ENCODE results near the gene NPHP4.

Gene NPHP4

DNA sequence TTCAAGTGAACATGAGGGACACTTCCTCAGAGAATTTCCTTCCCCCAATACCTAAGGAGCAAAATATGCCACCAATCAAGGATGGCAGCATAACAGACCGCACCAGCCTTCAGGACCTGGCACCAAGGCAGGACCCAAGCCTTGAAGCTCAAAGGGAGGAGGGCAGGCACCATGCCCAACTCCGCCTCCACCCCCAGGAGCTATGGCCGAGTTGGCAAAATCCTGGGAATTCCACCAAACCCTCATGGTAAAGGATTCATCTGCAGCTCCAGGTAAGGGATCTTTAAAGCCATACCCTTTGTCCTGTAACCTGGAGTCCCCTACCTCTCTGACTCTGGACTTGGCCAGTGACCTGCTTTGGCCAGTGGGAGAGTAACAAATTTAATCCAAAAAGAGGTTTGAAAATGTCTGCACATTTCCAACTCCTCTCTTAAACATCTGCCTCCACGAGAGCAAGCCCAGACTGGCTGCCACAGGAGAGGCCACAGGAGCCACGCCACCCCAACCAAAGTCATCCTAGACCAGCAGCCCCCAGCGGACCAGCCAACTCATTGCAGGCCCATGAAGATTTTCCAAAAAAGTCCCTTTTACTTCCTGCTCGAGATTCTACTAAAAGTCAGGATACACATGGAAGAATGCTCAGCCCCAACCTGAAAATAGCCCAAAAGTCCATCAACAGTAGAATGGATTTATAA, 41.9 kb downstream of the NPHP4 start:
- DNase-seq (ENCODE audit: low read depth in 3 of 3), result no peak

DNA sequence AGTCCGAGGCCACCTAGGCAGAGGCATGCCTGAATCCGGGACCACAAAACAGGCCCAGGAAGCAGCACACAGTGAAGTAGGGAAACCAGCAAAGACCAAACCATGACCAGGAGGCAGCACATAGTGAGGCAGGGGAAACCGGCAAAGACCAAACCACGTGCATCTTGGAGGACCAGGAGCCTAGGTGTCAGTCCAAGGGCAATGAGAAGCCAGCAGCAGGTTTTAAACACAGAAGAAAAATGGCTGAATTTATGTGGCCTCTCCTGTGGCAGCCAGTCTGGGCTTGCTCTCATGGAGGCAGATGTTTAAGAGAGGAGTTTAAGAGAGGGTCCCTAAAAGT, 42.5 kb downstream of the NPHP4 start:
- no peak for DNase-seq (ENCODE audit: low read depth in 3 of 3)

DNA sequence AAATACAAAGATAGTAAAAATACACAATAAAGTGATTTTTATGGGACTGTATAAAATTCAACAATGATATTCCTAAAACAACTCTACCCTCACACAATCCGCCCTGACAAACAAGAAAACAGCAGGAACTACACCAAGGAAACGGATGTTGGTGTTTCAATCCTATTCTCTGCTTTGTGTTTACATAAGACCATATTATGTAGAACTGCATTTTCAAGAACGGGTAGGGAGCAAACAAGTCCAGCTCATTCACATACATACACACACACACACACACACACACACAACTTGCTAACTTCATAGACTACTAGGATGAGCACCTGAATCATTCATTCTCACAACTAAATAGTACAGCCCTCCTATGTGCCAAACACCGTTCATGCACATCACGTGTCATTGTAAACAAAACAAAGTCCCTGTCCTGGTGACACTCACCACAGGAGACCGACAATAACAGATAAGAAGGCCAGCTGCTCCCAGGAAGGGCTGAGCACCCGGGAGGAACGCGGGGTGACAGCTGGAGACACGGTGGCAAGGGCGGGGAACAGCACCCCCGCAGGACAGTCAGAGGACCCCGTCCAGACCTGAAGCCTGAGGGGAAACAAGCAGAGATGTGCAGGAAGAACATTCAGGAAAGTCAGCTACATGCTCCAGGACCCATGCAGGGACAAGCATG, 43.0 kb downstream of the NPHP4 start:
- no peak for DNase-seq (ENCODE audit: low read depth in 3 of 3)

DNA sequence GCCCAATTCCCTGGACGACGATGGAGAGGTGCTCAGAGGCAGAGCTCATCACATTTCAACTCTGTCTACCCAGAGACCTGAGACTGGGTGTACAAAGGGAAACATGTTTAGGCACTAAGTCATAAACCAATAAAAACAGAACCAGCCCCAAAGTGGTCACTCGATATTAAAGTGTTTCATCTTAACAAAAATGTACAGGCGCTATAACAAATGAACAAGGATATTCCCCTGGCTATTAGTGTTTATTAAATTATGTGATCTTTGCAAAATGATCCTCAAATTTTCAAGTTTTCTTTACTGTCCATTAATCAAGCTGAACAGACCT, 43.6 kb downstream of the NPHP4 start:
- DNase-seq (ENCODE audit: low read depth in 3 of 3), result no peak

DNA sequence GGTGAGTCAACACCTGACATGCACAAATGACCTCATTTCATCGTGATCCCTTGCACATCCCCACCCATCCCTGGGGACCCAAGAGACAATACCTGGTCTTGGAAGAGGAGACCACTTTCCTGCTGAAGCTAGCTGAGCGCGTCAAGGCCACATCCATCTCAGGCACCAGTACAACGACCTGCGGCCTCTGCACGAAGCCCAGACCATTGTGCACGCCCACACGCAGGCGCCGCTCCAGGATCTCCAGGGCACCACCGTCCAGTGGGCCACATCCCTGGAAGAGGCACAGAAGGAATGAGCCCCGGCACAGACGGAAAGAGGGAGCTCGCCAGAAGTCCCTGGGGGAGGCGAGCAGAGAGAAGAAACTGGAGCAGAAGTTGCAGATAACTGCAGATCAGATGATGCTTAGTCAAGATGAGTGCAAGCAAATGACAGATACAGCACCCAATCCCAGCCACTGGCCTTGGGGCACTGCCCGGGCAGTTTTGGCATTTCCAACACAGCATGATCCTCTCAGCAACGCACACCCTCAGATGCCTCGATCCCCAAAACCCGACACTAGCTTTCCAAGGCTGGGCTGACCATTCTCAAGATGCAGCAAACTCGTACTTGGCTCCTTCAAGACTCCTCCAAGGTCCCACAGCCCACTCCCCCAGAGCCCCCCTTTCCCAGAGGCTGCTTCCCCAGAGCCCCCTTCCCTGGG, 44.1 kb downstream of the NPHP4 start:
- DNase-seq (ENCODE audit: low read depth in 3 of 3), result no peak

DNA sequence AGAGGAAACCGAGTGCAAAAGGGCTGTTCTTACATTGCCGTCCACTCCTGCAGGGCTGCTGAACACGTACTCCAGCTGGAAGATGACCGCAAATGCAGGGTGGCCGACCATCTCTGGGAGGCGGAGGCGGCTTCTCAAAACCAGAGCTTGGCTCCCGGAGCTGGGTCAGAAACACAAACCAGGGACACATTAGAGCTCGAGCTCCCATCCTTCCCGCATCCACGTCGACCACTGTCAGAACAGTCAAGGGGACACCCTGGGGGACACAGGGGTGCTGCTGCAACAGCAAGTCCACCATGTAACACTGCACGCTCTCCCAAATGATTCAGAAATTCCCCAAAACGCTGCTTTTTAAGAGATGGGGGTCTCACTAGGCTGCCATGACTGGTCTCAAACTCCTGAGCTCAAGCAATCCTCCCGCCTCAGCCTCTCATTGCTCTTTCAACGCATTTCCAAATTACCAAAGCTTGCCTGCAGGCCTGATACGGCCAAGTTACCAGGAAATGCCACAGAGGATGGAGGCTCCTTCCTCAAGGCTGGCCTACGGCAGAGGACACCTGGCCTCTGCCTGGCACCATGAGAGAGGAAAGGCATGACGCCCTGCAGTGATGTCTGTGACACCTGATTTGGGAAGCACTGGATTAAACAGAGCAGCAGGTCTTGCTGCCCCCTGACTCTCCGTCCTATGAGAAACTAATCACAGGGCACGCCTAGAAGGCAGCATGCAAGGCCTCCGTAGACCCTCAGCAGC, 45.0 kb downstream of the NPHP4 start:
- no peak for DNase-seq (ENCODE audit: low read depth in 3 of 3)

DNA sequence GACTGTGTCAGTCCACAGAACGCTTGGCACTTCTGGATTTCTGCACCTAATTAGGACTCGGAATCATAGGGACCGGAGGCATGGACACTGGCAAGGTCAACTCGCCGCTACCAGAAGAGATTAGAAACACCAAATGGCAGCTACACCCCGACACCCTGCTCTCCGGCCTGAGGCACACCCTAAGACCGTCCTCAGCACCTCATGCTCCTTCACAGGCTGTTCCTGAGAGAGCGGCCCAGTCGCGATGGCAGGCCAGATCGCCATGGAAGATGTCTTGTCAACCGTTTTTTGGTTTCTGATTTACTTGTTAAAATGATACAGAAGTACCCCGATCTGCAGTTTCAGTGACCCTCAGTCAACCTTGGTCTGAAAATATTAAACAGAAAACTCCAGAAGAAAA, 46.8 kb downstream of the NPHP4 start:
- no peak for DNase-seq (ENCODE audit: low read depth in 3 of 3)

DNA sequence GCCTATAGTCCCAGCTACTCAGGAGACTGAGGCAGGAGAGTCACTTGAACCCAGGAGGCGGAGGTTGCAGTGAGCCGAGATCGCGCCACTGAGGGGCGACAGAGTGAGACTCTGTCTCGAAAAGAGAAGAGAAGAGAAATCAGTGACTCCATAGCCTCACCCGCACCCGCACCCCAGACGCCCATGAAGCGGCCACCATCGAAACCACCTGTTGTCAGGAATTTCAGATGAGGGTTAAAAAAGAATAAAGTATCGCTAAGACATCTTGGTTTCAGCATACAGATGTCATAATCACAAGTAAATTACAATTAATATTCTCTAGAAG, 47.4 kb downstream of the NPHP4 start:
- no peak for DNase-seq (ENCODE audit: low read depth in 3 of 3)

DNA sequence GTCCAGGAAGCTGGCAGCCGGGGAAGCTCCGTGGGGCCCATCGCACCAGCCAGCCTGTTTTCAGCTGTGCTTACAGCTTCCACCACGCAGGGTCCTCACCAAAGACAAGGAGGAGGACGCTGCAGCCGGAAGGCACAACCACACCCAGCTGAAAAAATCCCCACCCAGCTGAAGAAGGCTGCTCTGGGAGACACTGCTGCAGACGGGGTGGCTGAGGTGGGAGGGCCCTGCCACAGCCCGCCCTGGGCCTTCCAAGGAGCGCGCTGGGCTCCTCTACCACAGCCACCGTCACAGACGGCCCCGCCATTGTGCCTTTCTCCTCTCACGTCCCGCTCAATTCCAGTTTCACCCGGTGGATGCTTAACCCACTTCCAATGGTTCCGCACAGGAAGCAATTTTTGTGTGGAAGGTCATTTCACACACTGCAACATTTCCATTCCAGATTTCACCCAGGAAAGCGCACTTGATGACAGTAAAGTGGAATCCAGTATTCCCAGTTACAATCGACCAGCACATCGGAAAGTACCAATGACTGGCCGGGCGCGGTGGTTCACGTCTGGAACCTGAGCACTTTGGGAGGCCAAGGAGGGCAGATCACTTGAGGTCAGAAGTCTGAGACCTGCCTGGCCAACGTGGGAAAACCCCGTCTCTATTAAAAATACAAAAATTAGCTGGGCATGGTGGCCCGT, 47.9 kb downstream of the NPHP4 start:
- no peak for DNase-seq (ENCODE audit: low read depth in 3 of 3)

DNA sequence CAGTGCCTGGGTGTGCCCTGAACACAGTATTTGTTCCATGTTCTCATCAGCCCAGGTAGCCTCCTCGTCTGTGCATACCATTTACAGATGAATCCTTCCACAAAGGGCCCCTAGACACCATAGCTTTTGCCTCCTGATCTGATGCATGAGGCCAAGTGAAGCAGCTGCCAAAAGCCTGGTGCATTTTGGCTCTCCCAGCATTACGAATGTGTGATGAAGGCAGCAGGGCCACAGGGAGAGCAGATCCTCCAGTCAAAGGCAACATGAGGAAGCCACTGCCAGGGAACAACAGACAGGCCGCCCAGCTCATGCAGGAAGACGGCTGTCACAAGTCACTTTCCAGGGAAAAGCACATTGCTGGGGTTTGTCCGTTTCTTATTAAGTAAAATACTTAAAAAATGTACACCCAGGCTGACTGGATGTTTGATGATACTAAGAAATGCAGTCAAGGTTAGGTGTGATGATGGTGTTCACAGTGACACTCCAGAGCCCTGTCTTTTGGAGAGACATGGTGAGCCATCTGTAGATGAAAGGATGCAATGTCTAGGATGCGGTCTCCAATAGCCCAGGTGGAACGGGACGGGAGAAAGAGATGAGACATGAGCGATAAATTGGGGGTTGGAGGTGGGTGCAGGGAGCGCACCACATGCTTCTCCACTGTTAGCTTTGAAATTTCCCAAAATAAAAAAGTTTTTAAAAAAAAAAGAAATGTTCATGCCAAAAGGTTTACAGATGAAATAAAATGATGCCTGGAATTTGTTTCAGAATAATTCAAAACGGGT, 48.7 kb downstream of the NPHP4 start:
- no peak for DNase-seq (ENCODE audit: low read depth in 3 of 3)

DNA sequence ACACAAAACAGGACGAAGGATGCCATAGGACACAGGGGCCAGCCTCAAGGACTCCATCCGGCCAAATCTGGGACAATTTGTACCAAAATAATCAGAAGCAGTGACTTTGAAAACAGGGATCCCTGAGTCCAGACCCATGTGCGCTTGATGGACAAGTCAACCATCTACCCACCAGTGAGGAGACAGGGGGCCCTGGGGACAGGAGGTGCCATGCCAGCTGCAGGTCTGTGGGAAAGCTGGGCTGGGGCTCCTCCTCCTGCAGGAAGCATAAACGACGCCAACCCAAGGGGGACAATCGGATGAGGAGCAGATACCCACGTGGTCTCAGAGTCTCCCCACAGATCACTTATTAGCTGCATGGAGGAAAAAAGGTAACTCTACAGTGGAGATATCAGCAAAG, 50.6 kb downstream of the NPHP4 start:
- DNase-seq (ENCODE audit: low read depth in 3 of 3), result no peak

DNA sequence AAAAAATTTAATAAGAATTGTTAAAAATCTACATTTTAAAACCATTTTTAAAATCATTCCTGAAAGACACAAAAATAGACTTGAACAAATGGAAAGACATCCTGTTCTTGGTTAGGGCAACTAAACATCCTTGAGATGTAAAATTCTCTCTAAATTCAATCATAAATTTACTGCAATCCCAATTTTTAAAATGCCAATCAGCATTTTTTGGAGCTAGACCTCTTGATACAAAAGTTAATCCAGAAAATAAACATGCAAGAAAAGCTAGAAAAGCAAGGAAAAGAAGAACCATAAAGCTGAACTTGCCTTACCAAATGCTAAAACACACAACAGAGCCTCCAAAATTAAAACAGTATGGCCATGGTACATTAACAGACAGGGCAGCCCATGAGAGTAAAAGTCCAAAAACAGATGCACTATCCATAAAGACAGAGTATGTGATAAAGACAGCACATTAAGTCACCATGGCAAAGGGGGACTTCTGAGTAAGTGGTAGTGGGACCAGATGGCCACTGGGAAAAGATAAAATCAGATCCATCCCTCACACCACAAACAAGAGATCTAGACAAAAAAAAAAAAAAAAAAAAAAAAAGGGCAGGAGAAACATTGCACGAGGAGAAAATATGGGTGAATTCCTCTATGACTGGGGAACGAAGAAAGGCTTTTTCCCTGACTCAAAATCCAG, 51.4 kb downstream of the NPHP4 start:
- DNase-seq (ENCODE audit: low read depth in 3 of 3), result no peak

DNA sequence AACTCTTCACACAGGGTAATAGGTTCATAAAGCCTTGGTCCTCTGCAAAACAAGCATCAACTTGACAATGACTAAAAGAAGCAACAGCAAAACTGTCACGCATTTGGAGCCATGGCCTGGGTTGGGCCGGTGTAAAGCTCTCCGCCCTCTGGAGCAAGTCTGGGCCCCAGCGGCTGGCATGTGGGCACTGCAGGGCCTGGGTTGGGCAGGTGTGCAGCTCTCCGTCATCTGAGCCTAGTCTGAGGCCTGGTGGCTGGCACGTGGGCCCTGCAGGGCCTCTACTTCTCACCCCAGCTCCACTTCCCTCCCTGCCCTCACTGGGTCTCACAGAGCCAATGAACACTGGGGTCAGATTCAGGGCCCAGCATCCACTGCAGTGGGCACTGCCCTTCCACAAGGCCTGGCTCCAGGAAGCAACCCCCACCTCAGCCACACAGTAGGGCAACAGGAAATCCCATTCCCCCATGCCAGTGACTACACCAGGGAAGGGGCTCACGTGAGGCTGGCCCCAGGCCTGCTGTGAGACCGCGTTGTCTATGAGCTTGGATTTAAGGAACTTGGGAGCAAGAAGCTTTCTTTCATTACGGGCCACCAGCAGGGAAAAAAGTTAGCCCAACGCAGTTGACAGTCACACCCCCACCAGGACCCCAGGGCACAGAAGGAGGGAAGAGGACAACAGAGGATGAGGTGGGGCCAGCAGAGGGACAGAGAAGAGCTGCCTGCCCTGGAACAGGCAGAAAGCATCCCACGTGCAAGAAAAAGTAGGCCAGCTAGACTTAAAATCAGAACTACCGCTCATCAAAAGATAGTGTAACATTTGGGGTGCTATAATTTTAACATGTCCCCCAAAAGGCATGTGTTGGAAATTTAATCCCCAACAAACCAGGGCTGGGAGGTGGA, 52.7 kb downstream of the NPHP4 start:
- no peak for DNase-seq (ENCODE audit: low read depth in 3 of 3)

DNA sequence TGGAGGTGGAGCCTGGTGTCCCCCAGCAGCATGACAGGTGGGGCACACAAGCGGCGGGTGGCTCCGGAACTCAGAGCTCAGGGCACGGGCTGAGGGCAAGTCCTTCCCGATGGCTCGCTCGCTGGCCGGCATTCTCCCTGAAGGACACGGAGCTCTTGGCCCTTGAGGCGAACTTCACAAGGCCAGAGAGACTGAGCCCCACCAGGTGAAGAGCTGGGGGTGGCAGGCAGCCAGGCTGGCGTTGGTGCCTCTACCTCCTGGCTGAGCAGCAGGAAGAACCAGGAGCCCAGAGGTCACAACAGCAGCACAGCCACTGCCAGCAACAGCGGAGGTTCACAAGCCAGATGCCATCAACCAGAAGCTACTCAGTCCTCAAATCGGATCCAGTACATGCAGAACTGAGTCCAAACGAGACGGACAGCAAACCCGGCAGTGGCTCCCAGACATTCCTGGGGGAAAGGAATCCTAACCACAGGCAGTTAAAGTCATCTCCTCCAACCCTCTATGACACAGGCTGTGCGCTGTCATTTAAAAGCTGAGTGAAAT, 54.1 kb downstream of the NPHP4 start:
- DNase-seq (ENCODE audit: low read depth in 3 of 3), result no peak

DNA sequence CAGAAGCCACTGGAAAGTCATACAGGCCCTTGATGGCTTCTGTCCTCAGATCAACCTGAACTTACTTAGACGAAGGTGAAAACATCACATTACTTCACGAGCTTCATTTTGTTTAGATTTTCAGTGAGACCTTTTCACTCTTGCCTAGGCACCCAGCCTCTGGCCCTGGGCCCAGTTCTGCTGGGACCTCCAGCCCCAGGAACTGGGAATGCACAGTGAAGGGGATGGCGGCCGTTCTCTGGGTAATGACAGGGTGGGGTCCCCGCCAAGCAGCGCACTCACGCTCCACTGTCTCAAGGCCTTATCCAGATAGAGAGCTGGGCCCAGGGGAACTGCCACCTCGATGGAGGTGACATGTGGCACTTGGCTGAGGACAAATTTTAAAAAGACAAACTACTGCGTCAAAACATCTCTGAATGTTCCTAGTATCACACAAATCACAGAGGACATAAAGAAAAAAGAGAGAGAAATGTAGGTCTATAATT, 54.8 kb downstream of the NPHP4 start:
- no peak for DNase-seq (ENCODE audit: low read depth in 3 of 3)

DNA sequence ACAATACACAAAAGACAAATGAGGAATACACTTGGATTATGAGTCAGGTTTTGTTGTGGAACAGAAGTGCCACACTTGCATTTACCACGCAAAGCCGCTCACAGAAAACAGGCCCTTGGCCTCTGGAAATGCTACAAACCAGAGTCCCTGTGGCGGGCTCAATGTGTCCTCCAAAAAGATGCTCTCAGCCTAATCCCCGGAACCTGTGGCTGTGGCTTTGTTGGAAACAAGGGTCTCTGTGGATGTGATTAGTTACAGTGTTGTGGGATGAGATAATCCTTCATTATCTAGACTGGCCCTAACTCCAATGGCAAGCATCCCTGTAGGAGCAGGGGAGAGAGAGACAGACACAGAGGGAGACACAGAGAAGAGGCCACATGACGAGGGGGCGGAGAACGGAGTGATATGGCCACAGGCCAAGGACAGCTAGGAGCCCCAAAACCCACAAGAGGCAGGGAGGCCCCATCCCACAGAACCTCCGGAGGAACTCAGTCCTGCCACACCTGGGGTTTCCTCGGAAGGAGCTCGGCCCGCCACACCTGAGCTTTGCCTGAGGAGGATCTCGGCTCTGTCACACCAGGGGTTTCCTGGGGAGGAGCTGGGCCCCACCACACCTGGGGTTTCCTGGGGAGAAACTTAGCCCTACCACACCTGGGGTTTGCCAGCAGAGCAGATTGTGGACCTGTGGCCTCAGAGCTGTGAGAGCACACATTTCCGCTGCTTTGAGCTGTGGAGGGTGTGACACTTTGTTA, 55.4 kb downstream of the NPHP4 start:
- DNase-seq (ENCODE audit: low read depth in 3 of 3), result no peak

DNA sequence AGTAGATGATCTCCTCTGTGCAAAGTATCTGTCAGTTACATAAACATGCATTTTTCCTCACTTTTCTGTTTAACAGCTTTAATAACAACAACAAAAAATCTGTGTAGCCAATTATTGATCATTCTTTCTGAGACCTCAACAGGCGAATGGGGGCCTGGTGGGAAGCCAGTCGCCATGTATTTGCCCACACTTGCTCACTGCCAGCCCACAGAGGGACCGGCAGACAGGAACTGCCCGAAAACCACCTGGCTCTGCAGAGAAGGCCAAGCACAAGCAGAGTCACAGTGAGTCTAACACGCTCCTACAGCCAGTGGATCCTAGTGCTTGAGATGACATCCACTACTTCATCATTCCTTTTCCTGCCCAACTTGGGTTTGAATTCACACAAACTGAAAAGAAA, 56.1 kb downstream of the NPHP4 start:
- DNase-seq (ENCODE audit: low read depth in 3 of 3), result no peak

DNA sequence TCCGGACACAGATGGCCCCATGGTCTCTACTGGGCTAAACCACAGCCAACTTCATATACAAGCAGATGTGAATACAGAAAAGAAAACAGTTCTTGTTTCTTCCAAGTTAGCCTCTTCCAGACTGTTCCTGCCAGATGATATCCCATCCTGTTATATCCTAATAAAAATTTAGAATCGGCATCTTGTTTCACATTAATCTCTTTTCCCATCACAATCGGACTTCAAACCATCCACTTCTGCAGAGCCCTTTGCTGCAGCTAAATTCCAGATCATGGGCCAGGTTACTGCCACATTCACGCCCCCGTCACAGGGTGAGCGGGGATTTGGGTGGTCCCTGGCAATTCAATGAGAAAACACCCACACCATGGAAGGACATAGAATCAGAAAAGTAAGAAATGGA, 57.2 kb downstream of the NPHP4 start:
- no peak for DNase-seq (ENCODE audit: low read depth in 3 of 3)
